ENCODE results near the gene GLT6D1. TPM values are rescaled to one million over a fixed set of nuclear protein-coding genes. Genes with fewer than 3 reads are reported as not detected.

The GLT6D1 gene
- total and polyA plus RNA-seq, 2 donors, result 0.05 TPM; not detected in 1

GRCh38 chr9:135660407-135660806 is 21.1 kb upstream of the GLT6D1 start:
- Histone ChIP-seq H3K9me3 (ENCODE audit: control insufficient read depth in 2 of 2, insufficient read depth in 1 of 2, low read length in 1 of 2) (no peaks in the 10 kb centered on the region), H3K27me3 (ENCODE audit: control insufficient read depth in 2 of 2, insufficient read depth in 1 of 2, low read length in 1 of 2) (no peaks in the 10 kb centered on the region), H3K4me1 (ENCODE audit: control insufficient read depth in 2 of 2, insufficient read depth in 2 of 2, low read length in 2 of 2) (no peaks in the 10 kb centered on the region), H3K36me3 (ENCODE audit: control insufficient read depth in 2 of 2, insufficient read depth in 2 of 2, low read length in 1 of 2) (no peaks in the 10 kb centered on the region), H3K27ac (ENCODE audit: low read depth in 1 of 2, low read length in 1 of 2) (no peak overlapping the region), H3K4me3 (ENCODE audit: low read length in 2 of 2) (no peak overlapping the region)
- DNase-seq (ENCODE audit: low read depth in 6 of 9, low spot score in 9 of 9), result no peak
- WGBS, result 94% methylated on average over 22 of the region's 22 CpGs

GRCh38 chr9:135659252-135659651 is 19.9 kb upstream of the GLT6D1 start:
- no peaks in the 10 kb centered on the region for H3K27me3 ChIP-seq (ENCODE audit: control insufficient read depth in 2 of 2, insufficient read depth in 1 of 2, low read length in 1 of 2)

GRCh38 chr9:135657416-135657815 is 18.1 kb upstream of the GLT6D1 start:
- Histone ChIP-seq H3K36me3 (ENCODE audit: control insufficient read depth in 2 of 2, insufficient read depth in 2 of 2, low read length in 1 of 2) (no peaks in the 10 kb centered on the region), H3K27me3 (ENCODE audit: control insufficient read depth in 2 of 2, insufficient read depth in 1 of 2, low read length in 1 of 2) (no peaks in the 10 kb centered on the region), H3K4me3 (ENCODE audit: low read length in 2 of 2) (no peak overlapping the region), H3K4me1 (ENCODE audit: control insufficient read depth in 2 of 2, insufficient read depth in 2 of 2, low read length in 2 of 2) (no peaks in the 10 kb centered on the region), H3K9me3 (ENCODE audit: control insufficient read depth in 2 of 2, insufficient read depth in 1 of 2, low read length in 1 of 2) (no peaks in the 10 kb centered on the region), H3K27ac (ENCODE audit: low read depth in 1 of 2, low read length in 1 of 2) (no peak overlapping the region)
- DNase-seq (ENCODE audit: low read depth in 6 of 9, low spot score in 9 of 9), result no peak
- WGBS, result 91% methylated on average over 15 of the region's 15 CpGs

More at GRCh38 chr9:135659252-135659651, 19.9 kb upstream of the GLT6D1 start:
- H3K9me3 ChIP-seq (ENCODE audit: control insufficient read depth in 2 of 2, insufficient read depth in 1 of 2, low read length in 1 of 2), result no peaks in the 10 kb centered on the region
- no peaks in the 10 kb centered on the region for H3K4me1 ChIP-seq (ENCODE audit: control insufficient read depth in 2 of 2, insufficient read depth in 2 of 2, low read length in 2 of 2)
- no peaks in the 10 kb centered on the region for H3K36me3 ChIP-seq (ENCODE audit: control insufficient read depth in 2 of 2, insufficient read depth in 2 of 2, low read length in 1 of 2)
- H3K27ac ChIP-seq (ENCODE audit: low read depth in 1 of 2, low read length in 1 of 2), result no peak overlapping the region
- no peak for DNase-seq (ENCODE audit: low read depth in 6 of 9, low spot score in 9 of 9)
- H3K4me3 ChIP-seq (ENCODE audit: low read length in 2 of 2), result no peak overlapping the region
- WGBS, result 92% methylated on average over 13 of the region's 13 CpGs

GRCh38 chr9:135655317-135655716 is 16.0 kb upstream of the GLT6D1 start:
- 92% methylated on average over 8 of the region's 8 CpGs for WGBS
- H3K27ac ChIP-seq (ENCODE audit: low read depth in 1 of 2, low read length in 1 of 2), result no peak overlapping the region
- H3K36me3 ChIP-seq (ENCODE audit: control insufficient read depth in 2 of 2, insufficient read depth in 2 of 2, low read length in 1 of 2), result no peaks in the 10 kb centered on the region
- H3K4me3 ChIP-seq (ENCODE audit: low read length in 2 of 2), result no peak overlapping the region
- DNase-seq (ENCODE audit: low read depth in 6 of 9, low spot score in 9 of 9), result no peak
- H3K4me1 ChIP-seq (ENCODE audit: control insufficient read depth in 2 of 2, insufficient read depth in 2 of 2, low read length in 2 of 2), result no peaks in the 10 kb centered on the region
- H3K9me3 ChIP-seq (ENCODE audit: control insufficient read depth in 2 of 2, insufficient read depth in 1 of 2, low read length in 1 of 2), result peaks cover 0 to 1% of the 10 kb centered on the region in 2 donors
- no peaks in the 10 kb centered on the region for H3K27me3 ChIP-seq (ENCODE audit: control insufficient read depth in 2 of 2, insufficient read depth in 1 of 2, low read length in 1 of 2)

- H3K27me3 ChIP-seq (ENCODE audit: control insufficient read depth in 2 of 2, insufficient read depth in 1 of 2, low read length in 1 of 2), result no peaks in the 10 kb centered on the region
- no peak for DNase-seq (ENCODE audit: low read depth in 6 of 9, low spot score in 9 of 9)
- H3K4me1 ChIP-seq (ENCODE audit: control insufficient read depth in 2 of 2, insufficient read depth in 2 of 2, low read length in 2 of 2), result no peaks in the 10 kb centered on the region
- H3K4me3 ChIP-seq (ENCODE audit: low read length in 2 of 2), result no peak overlapping the region
- no peaks in the 10 kb centered on the region for H3K36me3 ChIP-seq (ENCODE audit: control insufficient read depth in 2 of 2, insufficient read depth in 2 of 2, low read length in 1 of 2)
- H3K9me3 ChIP-seq (ENCODE audit: control insufficient read depth in 2 of 2, insufficient read depth in 1 of 2, low read length in 1 of 2), result peaks cover 4 to 11% of the 10 kb centered on the region in 2 donors
- WGBS, result 95% methylated on average over 17 of the region's 17 CpGs
- H3K27ac ChIP-seq (ENCODE audit: low read depth in 1 of 2, low read length in 1 of 2), result no peak overlapping the region
These were observed 11.1 kb upstream of the GLT6D1 start for GRCh38 chr9:135650408-135650807.

GRCh38 chr9:135649508-135649907 is 10.2 kb upstream of the GLT6D1 start:
- Histone ChIP-seq H3K9me3 (ENCODE audit: control insufficient read depth in 2 of 2, insufficient read depth in 1 of 2, low read length in 1 of 2) (peaks cover 6 to 11% of the 10 kb centered on the region in 2 donors), H3K27me3 (ENCODE audit: control insufficient read depth in 2 of 2, insufficient read depth in 1 of 2, low read length in 1 of 2) (no peaks in the 10 kb centered on the region), H3K4me1 (ENCODE audit: control insufficient read depth in 2 of 2, insufficient read depth in 2 of 2, low read length in 2 of 2) (no peaks in the 10 kb centered on the region), H3K27ac (ENCODE audit: low read depth in 1 of 2, low read length in 1 of 2) (peak overlapping the region in 1 of 2 donors; percentile 5), H3K4me3 (ENCODE audit: low read length in 2 of 2) (no peak overlapping the region), H3K36me3 (ENCODE audit: control insufficient read depth in 2 of 2, insufficient read depth in 2 of 2, low read length in 1 of 2) (no peaks in the 10 kb centered on the region)
- DNase-seq (ENCODE audit: low read depth in 6 of 9, low spot score in 9 of 9), result no peak
- WGBS, result 75% methylated on average over 2 of the region's 2 CpGs

- no peaks in the 10 kb centered on the region for H3K36me3 ChIP-seq (ENCODE audit: control insufficient read depth in 2 of 2, insufficient read depth in 2 of 2, low read length in 1 of 2)
- no peak for DNase-seq (ENCODE audit: low read depth in 6 of 9, low spot score in 9 of 9)
These were observed 9.4 kb upstream of the GLT6D1 start for GRCh38 chr9:135648494-135649410.

GRCh38 chr9:135647884-135648283 is 8.5 kb upstream of the GLT6D1 start:
- H3K4me3 ChIP-seq (ENCODE audit: low read length in 2 of 2), result no peak overlapping the region
- no peaks in the 10 kb centered on the region for H3K27me3 ChIP-seq (ENCODE audit: control insufficient read depth in 2 of 2, insufficient read depth in 1 of 2, low read length in 1 of 2)
- no peak overlapping the region for H3K27ac ChIP-seq (ENCODE audit: low read depth in 1 of 2, low read length in 1 of 2)
- peaks cover 6 to 11% of the 10 kb centered on the region in 2 donors for H3K9me3 ChIP-seq (ENCODE audit: control insufficient read depth in 2 of 2, insufficient read depth in 1 of 2, low read length in 1 of 2)
- no peak for DNase-seq (ENCODE audit: low read depth in 6 of 9, low spot score in 9 of 9)
- 93% methylated on average over 4 of the region's 4 CpGs for WGBS
- H3K4me1 ChIP-seq (ENCODE audit: control insufficient read depth in 2 of 2, insufficient read depth in 2 of 2, low read length in 2 of 2), result no peaks in the 10 kb centered on the region
- H3K36me3 ChIP-seq (ENCODE audit: control insufficient read depth in 2 of 2, insufficient read depth in 2 of 2, low read length in 1 of 2), result no peaks in the 10 kb centered on the region

More at GRCh38 chr9:135648494-135649410, 9.4 kb upstream of the GLT6D1 start:
- H3K4me3 ChIP-seq (ENCODE audit: low read length in 2 of 2), result no peak overlapping the region
- WGBS, result 86% methylated on average over 10 of the region's 10 CpGs
- H3K27me3 ChIP-seq (ENCODE audit: control insufficient read depth in 2 of 2, insufficient read depth in 1 of 2, low read length in 1 of 2), result no peaks in the 10 kb centered on the region
- H3K27ac ChIP-seq (ENCODE audit: low read depth in 1 of 2, low read length in 1 of 2), result peak overlapping the region in 1 of 2 donors; percentile 5
- H3K9me3 ChIP-seq (ENCODE audit: control insufficient read depth in 2 of 2, insufficient read depth in 1 of 2, low read length in 1 of 2), result peaks cover 6 to 11% of the 10 kb centered on the region in 2 donors
- H3K4me1 ChIP-seq (ENCODE audit: control insufficient read depth in 2 of 2, insufficient read depth in 2 of 2, low read length in 2 of 2), result no peaks in the 10 kb centered on the region

GRCh38 chr9:135644631-135645218 is 5.4 kb upstream of the GLT6D1 start:
- WGBS, result 88% methylated on average over 5 of the region's 5 CpGs
- Histone ChIP-seq H3K4me3 (ENCODE audit: low read length in 2 of 2) (no peak overlapping the region), H3K9me3 (ENCODE audit: control insufficient read depth in 2 of 2, insufficient read depth in 1 of 2, low read length in 1 of 2) (peaks cover 5 to 11% of the 10 kb centered on the region in 2 donors), H3K36me3 (ENCODE audit: control insufficient read depth in 2 of 2, insufficient read depth in 2 of 2, low read length in 1 of 2) (no peaks in the 10 kb centered on the region), H3K27ac (ENCODE audit: low read depth in 1 of 2, low read length in 1 of 2) (no peak overlapping the region), H3K4me1 (ENCODE audit: control insufficient read depth in 2 of 2, insufficient read depth in 2 of 2, low read length in 2 of 2) (no peaks in the 10 kb centered on the region), H3K27me3 (ENCODE audit: control insufficient read depth in 2 of 2, insufficient read depth in 1 of 2, low read length in 1 of 2) (no peaks in the 10 kb centered on the region)
- DNase-seq (ENCODE audit: low read depth in 6 of 9, low spot score in 9 of 9), result no peak
